IPS-18a (cell line): Measurements from ENCODE around the gene CES2.
"Not testable (repeated sequence)": the region's sequence is repeated elsewhere in the genome, so short reads cannot be mapped to it uniquely, and the experiment has no call there.

Source experiments
- H3K27ac ChIP-seq: one replicate; pipeline ENCODE4 v1.5.1; 2013; ENCODE audit warnings: low read length
- H3K27me3 ChIP-seq: one replicate; pipeline ENCODE4 v1.6.1; 2013; ENCODE audit warnings: mild to moderate bottlenecking, low read length; ENCODE audit not compliant: control insufficient read depth, insufficient read depth
- H3K36me3 ChIP-seq: one replicate; pipeline ENCODE4 v1.6.1; 2013; ENCODE audit warnings: low read depth, low read length; ENCODE audit not compliant: control insufficient read depth
- H3K4me1 ChIP-seq: one replicate; pipeline ENCODE4 v1.6.1; 2013; ENCODE audit warnings: low read depth, low read length; ENCODE audit not compliant: control insufficient read depth
- H3K4me3 ChIP-seq: one replicate; pipeline ENCODE4 v1.5.1; 2013; ENCODE audit warnings: low read length
- H3K9ac ChIP-seq: one replicate; pipeline ENCODE4 v1.6.1; 2013; ENCODE audit warnings: mild to moderate bottlenecking, low read length, moderate library complexity
- H3K9me3 ChIP-seq: one replicate; pipeline ENCODE4 v1.6.1; 2013; ENCODE audit warnings: low read depth, low read length; ENCODE audit not compliant: control insufficient read depth

Gene CES2

GRCh38 chr16:66983033-66983432 lies 47.7 kb downstream of the CES2 start:
- H3K9ac ChIP-seq: no peak overlapping the region
- no peaks in the 10 kb centered on the region for H3K4me1 ChIP-seq
- H3K27me3 ChIP-seq: no peaks in the 10 kb centered on the region
- H3K9me3 ChIP-seq: no peaks in the 10 kb centered on the region
- no peak overlapping the region for H3K4me3 ChIP-seq
- no peaks in the 10 kb centered on the region for H3K36me3 ChIP-seq
- H3K27ac ChIP-seq: no peak overlapping the region

GRCh38 chr16:66984892-66985311 lies 49.6 kb downstream of the CES2 start:
- no peaks in the 10 kb centered on the region for H3K9me3 ChIP-seq
- H3K4me1 ChIP-seq: no peaks in the 10 kb centered on the region
- H3K36me3 ChIP-seq: no peaks in the 10 kb centered on the region
- H3K4me3 ChIP-seq: no peak overlapping the region
- H3K27me3 ChIP-seq: no peaks in the 10 kb centered on the region
- no peak overlapping the region for H3K9ac ChIP-seq
- H3K27ac ChIP-seq: no peak overlapping the region

- Histone ChIP-seq H3K36me3 (no peaks in the 10 kb centered on the region), H3K9ac (no peak overlapping the region), H3K4me1 (no peaks in the 10 kb centered on the region), H3K9me3 (no peaks in the 10 kb centered on the region), H3K27ac (no peak overlapping the region), H3K4me3 (no peak overlapping the region), H3K27me3 (no peaks in the 10 kb centered on the region)
These were observed 51.2 kb downstream of the CES2 start for GRCh38 chr16:66986559-66986958.

- H3K4me3 ChIP-seq: no peak within 1 kb of the TSS
- H3K36me3 ChIP-seq: no peaks in the 10 kb centered on the region
- no peak within 1 kb of the TSS for H3K9ac ChIP-seq
- no peaks in the 10 kb centered on the region for H3K9me3 ChIP-seq
- H3K27ac ChIP-seq: no peak within 1 kb of the TSS
- H3K4me1 ChIP-seq: no peaks in the 10 kb centered on the region
- no peaks in the 10 kb centered on the region for H3K27me3 ChIP-seq
These were observed 53.0 kb downstream of the CES2 start, which contains the start of gene CES4A for GRCh38 chr16:66988197-66988788. Gene CES4A (plus strand): TSS chr16:66988589. CDS start chr16:66988773, 184 bp downstream.

GRCh38 chr16:66991545-66992077 lies 56.3 kb downstream of the CES2 start:
- no peaks in the 10 kb centered on the region for H3K27me3 ChIP-seq
- no peaks in the 10 kb centered on the region for H3K9me3 ChIP-seq
- no peaks in the 10 kb centered on the region for H3K36me3 ChIP-seq
- no peaks in the 10 kb centered on the region for H3K4me1 ChIP-seq
- H3K9ac ChIP-seq: no peak overlapping the region
- no peak overlapping the region for H3K27ac ChIP-seq
- H3K4me3 ChIP-seq: no peak overlapping the region

- not testable (repeated sequence) for H3K27me3 ChIP-seq, H3K9me3 ChIP-seq, H3K9ac ChIP-seq, H3K36me3 ChIP-seq, H3K4me3 ChIP-seq, H3K4me1 ChIP-seq, H3K27ac ChIP-seq
These were observed 58.2 kb downstream of the CES2 start for GRCh38 chr16:66993558-66993957.
